ENCODE measurements around the gene RNASEL.

- TF ChIP-seq SPI1 (IDR thresholded peaks at IDR 0.05; ENCODE audit: borderline replicate concordance, low read depth, low read length), result no peak
- TF ChIP-seq CHD1 (IDR thresholded peaks at IDR 0.05; ENCODE audit: low read length), result no peak
- TF ChIP-seq TCF3 (CRISPR knock-in tag; IDR thresholded peaks at IDR 0.05), result no peak
- no peak for TF ChIP-seq FOXK2 (conservative IDR thresholded peaks at IDR 0.05 in 1 of 2, IDR thresholded peaks at IDR 0.05 in 1 of 2; ENCODE audit: low read depth in 2 of 2)
- TF ChIP-seq ZNF175 (CRISPR knock-in tag; IDR thresholded peaks at IDR 0.05; ENCODE audit: low read depth), result no peak
- no peak for TF ChIP-seq NFATC3 (IDR thresholded peaks at IDR 0.05)
- no peak for TF ChIP-seq CTCF (IDR thresholded peaks at IDR 0.05 in 2 of 3, conservative IDR thresholded peaks at IDR 0.05 in 1 of 3; ENCODE audit: insufficient read depth in 2 of 3, low read depth in 1 of 3, low read length in 3 of 3)
Observed at GRCh38 chr1:182527680-182528079, 61.4 kb downstream of the RNASEL start.

All from K562 (cell line).